ENCODE measurements around the gene CFD.

Gene CFD

DNA sequence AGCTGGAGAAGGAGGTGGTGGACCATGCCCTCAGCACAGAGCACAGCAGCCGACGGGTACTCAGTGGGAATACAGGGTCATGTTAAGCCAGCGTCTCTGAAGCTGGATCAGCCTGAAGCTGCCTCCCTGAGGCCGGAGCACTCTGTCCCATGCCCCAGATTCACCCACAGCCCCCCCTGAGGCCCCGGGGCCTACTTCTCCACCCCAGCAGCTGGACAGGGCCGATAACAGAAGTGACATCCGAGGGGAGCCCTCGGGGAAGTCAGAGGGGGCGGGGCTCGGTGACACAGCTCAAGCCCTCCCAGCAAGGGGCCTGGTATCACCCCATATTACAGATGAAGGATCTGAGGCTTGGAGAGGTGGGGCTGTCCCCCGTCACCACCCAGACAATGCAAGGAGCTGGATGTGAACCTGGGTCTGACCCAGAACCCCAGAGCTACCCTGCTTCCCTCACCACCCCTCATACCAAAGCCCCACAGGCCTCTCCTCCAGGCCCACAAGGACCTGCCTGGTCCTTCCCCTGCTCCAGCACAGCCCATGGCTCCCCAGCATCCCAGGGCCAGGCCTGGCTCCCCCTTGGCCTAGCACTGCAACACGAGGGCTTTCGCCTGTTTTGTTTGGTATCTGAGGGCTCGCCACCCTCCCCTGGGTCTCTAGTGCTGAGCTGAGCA is 47.9 kb downstream of the CFD start:
- no peak overlapping the region for H3K4me3 ChIP-seq (replicated peaks; ENCODE audit: insufficient read depth, low read length)
- no peak overlapping the region for H3K27ac ChIP-seq (replicated peaks)
- TF ChIP-seq CTCF (IDR thresholded peaks at IDR 0.05; ENCODE audit: insufficient read depth, low read length) (no peak), POLR2AphosphoS5 (IDR thresholded peaks at IDR 0.05; ENCODE audit: low read depth) (no peak; the same call in 1 of the 2 replicates), SPI1 (IDR thresholded peaks at IDR 0.05; ENCODE audit: borderline replicate concordance, low read depth) (no peak), GABPA (IDR thresholded peaks at IDR 0.05; ENCODE audit: low read depth) (no peak)
- TF ChIP-seq, protein P1, sequence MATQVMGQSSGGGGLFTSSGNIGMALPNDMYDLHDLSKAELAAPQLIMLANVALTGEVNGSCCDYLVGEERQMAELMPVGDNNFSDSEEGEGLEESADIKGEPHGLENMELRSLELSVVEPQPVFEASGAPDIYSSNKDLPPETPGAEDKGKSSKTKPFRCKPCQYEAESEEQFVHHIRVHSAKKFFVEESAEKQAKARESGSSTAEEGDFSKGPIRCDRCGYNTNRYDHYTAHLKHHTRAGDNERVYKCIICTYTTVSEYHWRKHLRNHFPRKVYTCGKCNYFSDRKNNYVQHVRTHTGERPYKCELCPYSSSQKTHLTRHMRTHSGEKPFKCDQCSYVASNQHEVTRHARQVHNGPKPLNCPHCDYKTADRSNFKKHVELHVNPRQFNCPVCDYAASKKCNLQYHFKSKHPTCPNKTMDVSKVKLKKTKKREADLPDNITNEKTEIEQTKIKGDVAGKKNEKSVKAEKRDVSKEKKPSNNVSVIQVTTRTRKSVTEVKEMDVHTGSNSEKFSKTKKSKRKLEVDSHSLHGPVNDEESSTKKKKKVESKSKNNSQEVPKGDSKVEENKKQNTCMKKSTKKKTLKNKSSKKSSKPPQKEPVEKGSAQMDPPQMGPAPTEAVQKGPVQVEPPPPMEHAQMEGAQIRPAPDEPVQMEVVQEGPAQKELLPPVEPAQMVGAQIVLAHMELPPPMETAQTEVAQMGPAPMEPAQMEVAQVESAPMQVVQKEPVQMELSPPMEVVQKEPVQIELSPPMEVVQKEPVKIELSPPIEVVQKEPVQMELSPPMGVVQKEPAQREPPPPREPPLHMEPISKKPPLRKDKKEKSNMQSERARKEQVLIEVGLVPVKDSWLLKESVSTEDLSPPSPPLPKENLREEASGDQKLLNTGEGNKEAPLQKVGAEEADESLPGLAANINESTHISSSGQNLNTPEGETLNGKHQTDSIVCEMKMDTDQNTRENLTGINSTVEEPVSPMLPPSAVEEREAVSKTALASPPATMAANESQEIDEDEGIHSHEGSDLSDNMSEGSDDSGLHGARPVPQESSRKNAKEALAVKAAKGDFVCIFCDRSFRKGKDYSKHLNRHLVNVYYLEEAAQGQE (IDR thresholded peaks at IDR 0.05; ENCODE audit: insufficient replicate concordance, low read depth), result no peak
- H3K27me3 ChIP-seq (ENCODE audit: insufficient read depth, poor library complexity, severe bottlenecking), result no peaks in the 10 kb centered on the region
- no peak for DNase-seq (ENCODE audit: low read depth in 1 of 2, low spot score in 1 of 2)

DNA sequence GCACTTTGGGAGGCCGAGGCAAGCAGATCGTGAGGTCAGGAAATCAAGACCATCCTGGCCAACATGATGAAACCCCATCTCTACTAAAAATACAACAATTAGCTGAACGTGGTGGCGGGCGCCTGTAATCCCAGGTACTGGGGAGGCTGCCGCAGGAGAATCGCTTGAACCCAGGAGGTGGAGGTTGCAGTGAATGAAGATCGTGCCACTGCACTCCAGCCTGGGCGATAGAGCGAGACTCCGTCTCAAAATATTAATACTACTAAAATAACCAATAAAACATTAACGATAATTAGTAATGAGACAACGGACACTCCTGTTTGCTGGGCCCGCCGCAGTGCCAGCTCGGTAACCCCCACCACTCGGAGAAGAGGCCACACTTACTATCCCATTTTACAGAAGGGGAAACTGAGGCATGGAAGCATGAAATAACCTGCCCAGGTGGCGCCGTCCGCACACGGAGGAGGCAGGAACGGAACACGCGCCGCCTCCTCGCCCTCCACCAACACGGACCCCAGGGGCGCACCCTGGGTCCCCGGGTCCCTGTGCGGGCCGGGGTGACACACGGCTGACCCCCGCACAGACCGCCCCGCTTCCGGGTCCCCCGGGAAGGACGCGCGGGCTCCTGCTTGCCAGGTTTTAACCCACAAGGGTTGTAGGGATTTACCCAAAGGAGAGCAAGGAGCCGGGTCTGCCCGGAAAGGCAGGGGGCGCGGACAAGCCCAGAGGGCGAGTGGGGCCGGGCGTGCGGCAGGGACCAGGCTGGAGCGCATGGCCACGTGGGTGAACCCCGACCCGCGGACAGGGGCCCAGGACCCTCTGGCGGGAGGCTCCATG is 52.0 kb downstream of the CFD start:
- no peak overlapping the region for H3K27ac ChIP-seq (replicated peaks)
- peaks cover 2% of the 10 kb centered on the region for H3K27me3 ChIP-seq (ENCODE audit: insufficient read depth, poor library complexity, severe bottlenecking)
- no peak for TF ChIP-seq CTCF (IDR thresholded peaks at IDR 0.05; ENCODE audit: insufficient read depth, low read length)
- no peak for TF ChIP-seq POLR2AphosphoS5 (IDR thresholded peaks at IDR 0.05; ENCODE audit: low read depth)
- TF ChIP-seq GABPA (IDR thresholded peaks at IDR 0.05; ENCODE audit: low read depth), result no peak
- TF ChIP-seq, protein P1 (IDR thresholded peaks at IDR 0.05; ENCODE audit: insufficient replicate concordance, low read depth), result no peak
- no peak for TF ChIP-seq SPI1 (IDR thresholded peaks at IDR 0.05; ENCODE audit: borderline replicate concordance, low read depth)
- no peak overlapping the region for H3K4me3 ChIP-seq (replicated peaks; ENCODE audit: insufficient read depth, low read length)
- no peak for DNase-seq (ENCODE audit: low read depth in 1 of 2, low spot score in 1 of 2)

- Histone ChIP-seq H3K27me3 (ENCODE audit: insufficient read depth, poor library complexity, severe bottlenecking) (peaks cover 10% of the 10 kb centered on the region), H3K27ac (replicated peaks) (peak overlapping the region; percentile 56), H3K4me3 (replicated peaks; ENCODE audit: insufficient read depth, low read length) (peak overlapping the region; percentile 89)
- DNase-seq (ENCODE audit: low read depth in 1 of 2, low spot score in 1 of 2), result no peak
- TF ChIP-seq SPI1 (IDR thresholded peaks at IDR 0.05; ENCODE audit: borderline replicate concordance, low read depth), result no peak
- TF ChIP-seq, protein P1 (IDR thresholded peaks at IDR 0.05; ENCODE audit: insufficient replicate concordance, low read depth), result no peak
- TF ChIP-seq POLR2AphosphoS5 (IDR thresholded peaks at IDR 0.05; ENCODE audit: low read depth), result no peak
- TF ChIP-seq CTCF (IDR thresholded peaks at IDR 0.05; ENCODE audit: insufficient read depth, low read length), result no peak
- TF ChIP-seq GABPA (IDR thresholded peaks at IDR 0.05; ENCODE audit: low read depth), result no peak
Measured at GRCh38 chr19:912181-913079, 53.0 kb downstream of the CFD start.
